GM21576 (cell line): ENCODE data around the gene SLC8A1.

Experiments used
- ATAC-seq: cut with Tn5 transposase; IDR thresholded peaks from one replicate; pipeline ENCODE4 v1.9.1; 2021; ENCODE audit warnings: mild to moderate bottlenecking, moderate library complexity; ENCODE audit not compliant: unreplicated experiment

The SLC8A1 gene

GRCh38 chr2:40428439-40428838, 23.5 kb downstream of the SLC8A1 start:
- ATAC-seq, result no peak

- no peak for ATAC-seq
These were observed 30.1 kb downstream of the SLC8A1 start for GRCh38 chr2:40421631-40422297.

GRCh38 chr2:40420478-40420877, 31.4 kb downstream of the SLC8A1 start:
- ATAC-seq, result no peak

GRCh38 chr2:40419364-40419762, 32.5 kb downstream of the SLC8A1 start:
- ATAC-seq, result no peak

GRCh38 chr2:40418614-40419363, 33.1 kb downstream of the SLC8A1 start:
- no peak for ATAC-seq

- no peak for ATAC-seq
These were observed 35.4 kb downstream of the SLC8A1 start for GRCh38 chr2:40416486-40416885.

GRCh38 chr2:40415391-40415790, 36.5 kb downstream of the SLC8A1 start:
- no peak for ATAC-seq

GRCh38 chr2:40412456-40412855, 39.4 kb downstream of the SLC8A1 start:
- no peak for ATAC-seq

GRCh38 chr2:40410695-40411094, 41.2 kb downstream of the SLC8A1 start:
- no peak for ATAC-seq

GRCh38 chr2:40409734-40410133, 42.2 kb downstream of the SLC8A1 start:
- ATAC-seq, result no peak

- no peak for ATAC-seq
These were observed 45.2 kb downstream of the SLC8A1 start for GRCh38 chr2:40406485-40407289.

- no peak for ATAC-seq
These were observed 46.4 kb downstream of the SLC8A1 start for GRCh38 chr2:40405465-40405864.

- ATAC-seq, result no peak
These were observed 47.4 kb downstream of the SLC8A1 start for GRCh38 chr2:40404517-40404916.

- no peak for ATAC-seq
These were observed 48.6 kb downstream of the SLC8A1 start for GRCh38 chr2:40403233-40403836.

- no peak for ATAC-seq
These were observed 50.0 kb downstream of the SLC8A1 start for GRCh38 chr2:40401896-40402295.

- ATAC-seq, result no peak
These were observed 51.4 kb downstream of the SLC8A1 start for GRCh38 chr2:40400336-40400953.

- ATAC-seq, result no peak
These were observed 54.1 kb downstream of the SLC8A1 start for GRCh38 chr2:40397765-40398164.

- ATAC-seq, result no peak
These were observed 55.8 kb downstream of the SLC8A1 start for GRCh38 chr2:40396124-40396523.

- no peak for ATAC-seq
These were observed 56.5 kb downstream of the SLC8A1 start for GRCh38 chr2:40395169-40396073.

- no peak for ATAC-seq
These were observed 57.3 kb downstream of the SLC8A1 start for GRCh38 chr2:40394597-40394996.
